Suprapubic skin (tissue), 3 donors: ENCODE measurements around the gene HCN4.

Experiments
- CTCF ChIP-seq, 2 donors: fragments of 200-600 bp in 1 of 2; fragments of 450-650 bp in 1 of 2; sonication (generic) in 1 of 2; IDR thresholded peaks; one replicate each; pipeline ENCODE4 v1.5.1; 2016 to 2019; ENCODE audit warnings: antibody characterized with exemption in 2 of 2, mild to moderate bottlenecking in 1 of 2, moderate library complexity in 1 of 2
- EP300 ChIP-seq: sonication (generic); formaldehyde crosslinking; IDR thresholded peaks from one replicate; pipeline ENCODE4 v1.6.1; 2017; ENCODE audit warnings: antibody characterized with exemption

DNA sequence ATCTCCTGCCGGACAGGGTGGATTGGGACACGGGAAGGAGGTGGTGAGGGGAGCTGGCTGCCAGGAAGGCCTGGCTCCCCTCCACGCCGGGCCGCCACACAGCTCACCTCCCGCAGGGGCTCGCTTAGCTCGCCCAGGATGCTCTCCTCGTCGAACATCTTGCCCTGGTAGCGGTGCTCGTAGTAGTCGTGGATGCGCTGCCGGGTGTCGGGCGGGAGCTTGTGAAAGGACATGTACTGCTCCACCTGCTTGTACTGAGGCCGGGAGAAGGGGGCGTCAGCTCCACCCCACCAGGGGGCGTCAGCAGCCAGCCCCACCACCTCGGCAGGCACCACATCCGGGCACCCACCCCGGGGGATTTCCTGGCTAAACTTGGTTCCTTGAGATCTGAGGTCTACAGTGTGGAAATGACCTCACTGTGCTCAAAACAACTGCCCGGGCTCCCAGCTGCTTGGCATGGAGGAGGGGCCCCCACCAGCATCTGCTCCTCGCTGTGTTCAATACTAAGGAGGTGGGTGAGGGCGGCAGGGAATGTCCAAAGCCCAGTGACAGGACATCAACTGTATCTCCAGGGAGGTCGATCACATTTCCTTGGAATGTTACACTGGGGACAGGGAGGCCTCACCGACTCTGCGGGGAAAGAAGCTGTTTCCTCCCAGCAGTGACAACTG, 43.4 kb downstream of the HCN4 start:
- TF ChIP-seq EP300 (no peak), CTCF (IDR thresholded peaks at IDR 0.05) (no peak)
